NCI-H82 treated with DMSO at 0.1 percent for 48 hours (cell line): Measurements from ENCODE around the gene DSTN.

Source experiments
- DNase-seq: peaks from one replicate; lab custom pipeline; 2025; ENCODE audit not compliant: unreplicated experiment; lab: John Stamatoyannopoulos, UW

DSTN gene

GRCh38 chr20:17622851-17623508 lies 53.1 kb downstream of the DSTN start:
- no peak for DNase-seq

- no peak for DNase-seq
Observed at GRCh38 chr20:17624070-17624469, 54.2 kb downstream of the DSTN start.

- DNase-seq, result no peak
Observed at GRCh38 chr20:17624551-17625245, 54.8 kb downstream of the DSTN start.

- DNase-seq, result no peak
Observed at GRCh38 chr20:17625246-17626051, 55.6 kb downstream of the DSTN start.

GRCh38 chr20:17626217-17627007 lies 56.5 kb downstream of the DSTN start:
- no peak for DNase-seq

- DNase-seq, result no peak
Observed at GRCh38 chr20:17627101-17627955, 57.5 kb downstream of the DSTN start.

- no peak for DNase-seq
Observed at GRCh38 chr20:17628101-17628841, 58.4 kb downstream of the DSTN start.

- no peak for DNase-seq
Observed at GRCh38 chr20:17629025-17629424, 59.1 kb downstream of the DSTN start.

- no peak for DNase-seq
Observed at GRCh38 chr20:17629678-17630089, 59.8 kb downstream of the DSTN start.

GRCh38 chr20:17630151-17630805 lies 60.4 kb downstream of the DSTN start:
- DNase-seq, result no peak

GRCh38 chr20:17630806-17631195 lies 60.9 kb downstream of the DSTN start:
- DNase-seq, result no peak

- DNase-seq, result no peak
Observed at GRCh38 chr20:17631576-17632319, 61.9 kb downstream of the DSTN start.

- DNase-seq, result no peak
Observed at GRCh38 chr20:17633221-17633849, 63.5 kb downstream of the DSTN start.

- no peak for DNase-seq
Observed at GRCh38 chr20:17633850-17634500, 64.1 kb downstream of the DSTN start.

GRCh38 chr20:17634661-17635331 lies 64.9 kb downstream of the DSTN start:
- DNase-seq, result no peak

GRCh38 chr20:17635332-17636244 lies 65.7 kb downstream of the DSTN start:
- DNase-seq, result no peak
